ENCODE data around the gene P3H3. TPM values are rescaled to one million over a fixed set of nuclear protein-coding genes. Genes with fewer than 3 reads are reported as not detected.
"Not testable (repeated sequence)": the region's sequence is repeated elsewhere in the genome, so short reads cannot be mapped to it uniquely, and the experiment has no call there.

The P3H3 gene
- total RNA-seq, 4 donors from 2014 or later = 0.66 to 4.7 (median 1.5) TPM

DNA sequence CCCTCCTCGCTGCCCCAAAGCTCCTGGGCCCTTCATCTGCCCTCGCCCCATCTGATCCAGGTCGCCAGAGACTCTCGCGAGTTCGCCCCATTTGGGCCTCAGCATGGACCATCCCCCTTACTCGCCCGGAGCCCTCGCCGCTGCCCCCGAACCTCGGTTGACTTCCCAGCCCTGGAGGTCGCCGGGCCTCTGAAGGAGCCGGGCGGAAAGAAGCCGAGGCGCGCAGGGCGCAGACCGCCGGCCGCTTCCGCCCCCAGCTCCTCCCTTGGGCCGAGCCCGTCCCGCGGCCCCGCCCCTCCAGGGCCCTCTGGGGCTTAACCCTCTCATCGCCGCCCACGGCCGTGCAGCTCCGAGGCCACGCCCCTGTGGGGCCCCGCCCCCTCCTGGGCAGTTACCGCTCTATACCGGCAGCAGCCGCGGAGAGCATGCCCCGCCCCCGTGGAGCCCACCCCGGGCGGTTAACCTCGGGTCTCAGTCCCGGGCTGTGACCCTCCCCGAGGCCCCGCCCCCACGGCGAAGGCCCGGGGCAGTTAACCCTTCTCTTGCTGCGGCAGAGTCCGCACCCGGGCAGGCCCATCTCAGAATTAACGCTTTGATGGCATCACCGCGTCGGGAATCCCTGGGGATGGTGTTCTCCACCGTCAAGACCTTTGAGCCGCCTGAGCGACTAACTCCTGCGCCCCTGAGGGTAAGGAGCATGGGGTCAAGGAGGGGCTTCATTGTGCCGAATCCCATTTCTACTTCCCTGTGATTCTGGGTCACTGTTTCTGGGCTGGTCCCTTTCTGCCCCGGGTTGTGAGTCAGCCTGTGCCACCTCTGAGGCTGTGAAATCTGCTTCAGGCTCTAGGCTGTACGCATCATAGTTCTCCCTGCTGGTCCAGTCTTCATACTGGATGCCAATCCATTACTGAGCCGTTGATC is 45.1 kb downstream of the P3H3 start, which contains the start of gene SPSB2:
TSS of gene SPSB2 (minus strand) at position 210 of the 921 bp plus-strand sequence. CDS start 402 bp downstream, outside the sequence.
- in situ Hi-C loops (cut with MboI; ENCODE audit: low sequenced_read_pairs in 4 of 4) = no loop called here
- TF ChIP-seq, protein P1, sequence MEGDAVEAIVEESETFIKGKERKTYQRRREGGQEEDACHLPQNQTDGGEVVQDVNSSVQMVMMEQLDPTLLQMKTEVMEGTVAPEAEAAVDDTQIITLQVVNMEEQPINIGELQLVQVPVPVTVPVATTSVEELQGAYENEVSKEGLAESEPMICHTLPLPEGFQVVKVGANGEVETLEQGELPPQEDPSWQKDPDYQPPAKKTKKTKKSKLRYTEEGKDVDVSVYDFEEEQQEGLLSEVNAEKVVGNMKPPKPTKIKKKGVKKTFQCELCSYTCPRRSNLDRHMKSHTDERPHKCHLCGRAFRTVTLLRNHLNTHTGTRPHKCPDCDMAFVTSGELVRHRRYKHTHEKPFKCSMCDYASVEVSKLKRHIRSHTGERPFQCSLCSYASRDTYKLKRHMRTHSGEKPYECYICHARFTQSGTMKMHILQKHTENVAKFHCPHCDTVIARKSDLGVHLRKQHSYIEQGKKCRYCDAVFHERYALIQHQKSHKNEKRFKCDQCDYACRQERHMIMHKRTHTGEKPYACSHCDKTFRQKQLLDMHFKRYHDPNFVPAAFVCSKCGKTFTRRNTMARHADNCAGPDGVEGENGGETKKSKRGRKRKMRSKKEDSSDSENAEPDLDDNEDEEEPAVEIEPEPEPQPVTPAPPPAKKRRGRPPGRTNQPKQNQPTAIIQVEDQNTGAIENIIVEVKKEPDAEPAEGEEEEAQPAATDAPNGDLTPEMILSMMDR (IDR thresholded peaks at IDR 0.05 in 4 of 5, conservative IDR thresholded peaks at IDR 0.05 in 1 of 5) = no peak
- peak; percentile 75 to 79 for TF ChIP-seq POLR2A (IDR thresholded peaks at IDR 0.05)
- DNase-seq (peak; percentile 91 to 93), ATAC-seq (peak; percentile 81 to 82)
- intact Hi-C loops (cut with DNase I; ENCODE audit: low total_unique reads) = loop anchor here (1.0 to 5.0 kb wide), 4 partner anchors 18 to 315 kb away; partner anchors contain the start of genes LRRC23 and PEX5
- no peaks in the 10 kb centered on the region for H3K9me3 ChIP-seq
- peaks cover 29% of the 10 kb centered on the region in 2 donors for H3K4me1 ChIP-seq
- peak within 1 kb of the TSS; percentile 82 to 100 (median 90) for H3K27ac ChIP-seq
- peak within 1 kb of the TSS; percentile 84 to 96 (median 90) for H3K4me3 ChIP-seq
- H3K27me3 ChIP-seq = no peaks in the 10 kb centered on the region
- peaks cover 0 to 27% of the 10 kb centered on the region in 2 donors for H3K36me3 ChIP-seq

DNA sequence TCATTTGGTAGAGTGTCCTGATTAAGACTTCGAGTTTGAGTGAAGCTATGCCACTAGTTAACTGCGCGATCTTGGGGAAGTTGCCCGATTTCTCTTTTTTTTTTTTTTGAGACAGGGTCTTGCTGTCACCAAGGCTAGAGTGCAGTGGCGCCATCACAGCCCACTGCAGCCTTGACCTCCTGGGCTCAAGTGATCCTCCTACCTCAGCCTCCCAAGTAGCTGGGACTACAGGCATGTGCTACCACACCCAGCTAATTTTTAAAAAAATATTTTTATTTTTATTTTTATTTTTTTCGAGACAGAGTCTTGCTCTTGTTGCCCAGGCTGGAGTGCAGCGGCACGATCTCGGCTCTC is 45.8 kb downstream of the P3H3 start:
- DNase-seq; H3K27me3 ChIP-seq; in situ Hi-C loops (cut with MboI; ENCODE audit: low sequenced_read_pairs in 4 of 4); ATAC-seq; H3K9me3 ChIP-seq: not testable (repeated sequence)
- H3K36me3 ChIP-seq = peaks cover 0 to 27% of the 10 kb centered on the region in 2 donors
- H3K4me1 ChIP-seq = peaks cover 23% of the 10 kb centered on the region in 2 donors
- peak overlapping the region; percentile 84 to 96 (median 90) for H3K4me3 ChIP-seq
- H3K27ac ChIP-seq = peak overlapping the region; percentile 21 to 100 (median 90)
- intact Hi-C loops (cut with DNase I; ENCODE audit: low total_unique reads) = loop anchor here (5.0 kb wide), 1 partner anchor 88 kb away; no protein-coding TSS in a partner anchor

DNA sequence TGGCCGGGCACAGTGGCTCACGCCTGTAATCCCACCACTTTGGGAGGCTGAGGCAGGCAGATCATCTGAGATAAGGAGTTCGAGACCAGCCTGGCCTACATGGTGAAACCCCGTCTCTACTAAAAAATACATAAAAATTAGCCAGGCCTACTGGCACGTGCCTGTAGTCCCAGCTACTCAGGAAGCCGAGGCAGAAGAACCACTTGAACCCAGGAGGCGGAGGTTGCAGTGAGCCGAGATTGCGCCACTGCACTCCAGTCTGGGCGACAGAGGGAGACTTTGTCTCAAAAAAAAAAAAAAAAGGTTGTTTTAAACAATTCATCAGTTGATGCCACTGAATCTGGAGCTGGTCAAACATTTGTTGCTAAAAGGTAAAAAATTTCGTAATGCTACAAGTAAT is 51.6 kb downstream of the P3H3 start:
- H3K27ac ChIP-seq; H3K4me1 ChIP-seq; in situ Hi-C loops (cut with MboI; ENCODE audit: low sequenced_read_pairs in 4 of 4); H3K27me3 ChIP-seq; ATAC-seq; H3K9me3 ChIP-seq; H3K4me3 ChIP-seq; intact Hi-C loops (cut with DNase I; ENCODE audit: low total_unique reads); DNase-seq; H3K36me3 ChIP-seq: not testable (repeated sequence)

DNA sequence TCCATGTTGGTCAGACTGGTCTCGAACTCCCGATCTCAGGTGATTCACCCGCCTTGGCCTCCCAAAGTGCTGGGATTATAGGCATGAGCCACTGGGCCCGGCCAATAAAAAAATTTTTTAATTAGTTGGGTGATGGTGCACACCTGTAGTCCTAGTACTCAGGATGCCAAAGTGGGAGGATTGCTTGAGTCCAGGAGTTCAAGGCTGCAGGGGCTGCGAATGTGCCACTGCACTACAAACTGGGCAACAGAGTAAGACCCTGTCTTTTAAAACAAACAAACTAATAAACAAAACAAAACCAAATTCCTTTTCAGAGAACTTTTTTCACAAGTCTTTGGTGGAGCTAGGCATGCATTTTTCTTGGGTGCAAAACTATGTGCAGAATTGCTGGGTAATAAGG is 55.0 kb downstream of the P3H3 start:
- TF ChIP-seq, protein P1 (IDR thresholded peaks at IDR 0.05 in 4 of 5, conservative IDR thresholded peaks at IDR 0.05 in 1 of 5) = no peak
- TF ChIP-seq POLR2A (IDR thresholded peaks at IDR 0.05) = no peak
- no peak for ATAC-seq
- H3K4me3 ChIP-seq = no peak overlapping the region
- H3K27ac ChIP-seq = no peak overlapping the region
- peaks cover 0 to 4% of the 10 kb centered on the region in 2 donors for H3K36me3 ChIP-seq
- H3K9me3 ChIP-seq = no peaks in the 10 kb centered on the region
- no peak for DNase-seq
- H3K27me3 ChIP-seq = no peaks in the 10 kb centered on the region
- H3K4me1 ChIP-seq = no peaks in the 10 kb centered on the region
- intact Hi-C loops (cut with DNase I; ENCODE audit: low total_unique reads) (no loop called here), in situ Hi-C loops (cut with MboI; ENCODE audit: low sequenced_read_pairs in 4 of 4) (no loop called here)

DNA sequence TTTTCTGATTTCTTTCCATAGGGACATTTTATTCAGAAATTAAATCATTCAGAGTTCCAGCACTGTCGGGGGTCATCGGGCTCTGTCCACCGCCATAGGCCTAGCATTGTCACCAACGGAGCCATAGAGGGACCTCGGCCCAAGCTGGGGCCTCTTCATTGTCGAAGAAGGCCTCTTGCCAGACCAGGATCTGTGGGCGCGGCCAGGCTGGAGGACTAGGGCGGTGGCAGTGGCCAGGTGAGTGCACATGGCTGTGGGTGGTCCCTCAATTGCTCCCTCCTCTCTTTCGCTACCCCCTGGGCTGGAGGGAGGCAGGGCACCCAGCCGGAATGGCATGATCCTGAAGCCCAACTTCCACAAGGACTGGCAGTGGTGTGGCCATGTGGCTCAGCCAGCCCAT is 55.5 kb downstream of the P3H3 start:
- no peak for TF ChIP-seq POLR2A (IDR thresholded peaks at IDR 0.05)
- TF ChIP-seq, protein P1 (IDR thresholded peaks at IDR 0.05 in 4 of 5, conservative IDR thresholded peaks at IDR 0.05 in 1 of 5) = no peak
- H3K4me1 ChIP-seq = no peaks in the 10 kb centered on the region
- no peak overlapping the region for H3K27ac ChIP-seq
- no peaks in the 10 kb centered on the region for H3K9me3 ChIP-seq
- ATAC-seq = no peak
- H3K36me3 ChIP-seq = peaks cover 0 to 4% of the 10 kb centered on the region in 2 donors
- in situ Hi-C loops (cut with MboI; ENCODE audit: low sequenced_read_pairs in 4 of 4) (no loop called here), intact Hi-C loops (cut with DNase I; ENCODE audit: low total_unique reads) (no loop called here)
- no peak overlapping the region for H3K4me3 ChIP-seq
- no peaks in the 10 kb centered on the region for H3K27me3 ChIP-seq
- no peak for DNase-seq
